ENCODE data around the gene CCT8. TPM values are rescaled to one million over a fixed set of nuclear protein-coding genes. Genes with fewer than 3 reads are reported as not detected.
A peak's percentile ranks its signal among the peaks of the same experiment; 100 is the strongest.

CCT8 gene
- total RNA-seq, 1 experiment from 2014 or later: 356 TPM

GRCh38 chr21:29053656-29054055, 19.8 kb downstream of the CCT8 start:
- H3K4ac ChIP-seq (ENCODE audit: low read depth, low read length): no peak overlapping the region
- Mint-ChIP-seq H3K27me3 (ENCODE audit: low read depth) (no peaks in the 10 kb centered on the region; the same call in 1 of the 2 replicates), H3K36me3 (ENCODE audit: insufficient read depth in 1 of 3, low read depth in 3 of 3) (peaks cover 22 to 48% (median 46%) of the 10 kb centered on the region in 3 experiments; a peak in 6 of 7 replicates), H3K27ac (peak overlapping the region in 1 of 3 experiments; percentile 61; a peak in 1 of 7 replicates), H3K9me3 (no peaks in the 10 kb centered on the region), H3K4me3 (no peak overlapping the region), H3K4me1 (no peaks in the 10 kb centered on the region)
- no peaks in the 10 kb centered on the region for H3K79me1 ChIP-seq (ENCODE audit: insufficient read depth, low read depth, low read length, poor library complexity, severe bottlenecking)
- TF ChIP-seq, protein P1, sequence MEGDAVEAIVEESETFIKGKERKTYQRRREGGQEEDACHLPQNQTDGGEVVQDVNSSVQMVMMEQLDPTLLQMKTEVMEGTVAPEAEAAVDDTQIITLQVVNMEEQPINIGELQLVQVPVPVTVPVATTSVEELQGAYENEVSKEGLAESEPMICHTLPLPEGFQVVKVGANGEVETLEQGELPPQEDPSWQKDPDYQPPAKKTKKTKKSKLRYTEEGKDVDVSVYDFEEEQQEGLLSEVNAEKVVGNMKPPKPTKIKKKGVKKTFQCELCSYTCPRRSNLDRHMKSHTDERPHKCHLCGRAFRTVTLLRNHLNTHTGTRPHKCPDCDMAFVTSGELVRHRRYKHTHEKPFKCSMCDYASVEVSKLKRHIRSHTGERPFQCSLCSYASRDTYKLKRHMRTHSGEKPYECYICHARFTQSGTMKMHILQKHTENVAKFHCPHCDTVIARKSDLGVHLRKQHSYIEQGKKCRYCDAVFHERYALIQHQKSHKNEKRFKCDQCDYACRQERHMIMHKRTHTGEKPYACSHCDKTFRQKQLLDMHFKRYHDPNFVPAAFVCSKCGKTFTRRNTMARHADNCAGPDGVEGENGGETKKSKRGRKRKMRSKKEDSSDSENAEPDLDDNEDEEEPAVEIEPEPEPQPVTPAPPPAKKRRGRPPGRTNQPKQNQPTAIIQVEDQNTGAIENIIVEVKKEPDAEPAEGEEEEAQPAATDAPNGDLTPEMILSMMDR (conservative IDR thresholded peaks at IDR 0.05): no peak
- H3K14ac ChIP-seq (ENCODE audit: insufficient read depth, low read length): no peak overlapping the region
- H3K9ac ChIP-seq (ENCODE audit: extremely low read depth, insufficient read length, low read length): no peak overlapping the region
- H4K5ac ChIP-seq (ENCODE audit: insufficient read length, low read depth, low read length): no peak overlapping the region
- H3K56ac ChIP-seq (ENCODE audit: insufficient read length, low read depth, low read length): no peak overlapping the region
- H3K4me1 ChIP-seq (ENCODE audit: insufficient read depth, low read length): no peaks in the 10 kb centered on the region
- H3K27me3 ChIP-seq (ENCODE audit: insufficient read depth, low read length): no peaks in the 10 kb centered on the region
- no peak overlapping the region for H2BK120ac ChIP-seq (ENCODE audit: low read depth, low read length, poor library complexity, severe bottlenecking)
- H4K91ac ChIP-seq (ENCODE audit: insufficient read length, low read depth, low read length): no peak overlapping the region
- DNase-seq: no peak
- no peak overlapping the region for H3K23ac ChIP-seq (ENCODE audit: insufficient read length, low read depth, low read length)
- no peak overlapping the region for H4K8ac ChIP-seq (replicated peaks; ENCODE audit: insufficient read length, low read depth, low read length)
- no peak overlapping the region for H2BK15ac ChIP-seq (ENCODE audit: low read depth, low read length)
- H4K20me1 ChIP-seq (ENCODE audit: control insufficient read depth, insufficient read depth, insufficient read length): no peaks in the 10 kb centered on the region
- H3K18ac ChIP-seq (ENCODE audit: insufficient read length, low read depth, low read length): no peak overlapping the region
- no peak overlapping the region for H3K27ac ChIP-seq (ENCODE audit: insufficient read length, low read depth, low read length)
- no peak overlapping the region for H3K4me2 ChIP-seq (ENCODE audit: insufficient read depth, insufficient read length, low read length)
- H2BK12ac ChIP-seq (ENCODE audit: insufficient read length, low read depth, low read length): no peak overlapping the region
- WGBS (ENCODE audit: extremely low coverage, insufficient read length, low lambda C conversion rate): no CpG with 5 or more reads among the region's 4 CpGs
- no peaks in the 10 kb centered on the region for H3K23me2 ChIP-seq (ENCODE audit: insufficient read length, low read depth, low read length, poor library complexity, severe bottlenecking)
- H2AK5ac ChIP-seq (ENCODE audit: insufficient read length, low read length): no peak overlapping the region
- H3K79me2 ChIP-seq (ENCODE audit: insufficient read depth, low read length): no peaks in the 10 kb centered on the region
- no peak overlapping the region for H2BK20ac ChIP-seq (ENCODE audit: low read depth, low read length, poor library complexity, severe bottlenecking)
- H3K9me3 ChIP-seq (ENCODE audit: control insufficient read depth, low read depth, low read length): no peaks in the 10 kb centered on the region
- no peak overlapping the region for H2BK5ac ChIP-seq (ENCODE audit: insufficient read length, low read length)
- H3T11ph ChIP-seq (ENCODE audit: low read length): no peak overlapping the region
- H2AFZ ChIP-seq (ENCODE audit: low read length): no peak overlapping the region

All from H9 (cell line).